Stimulated activated effector memory CD8-positive, alpha-beta T cell treated with anti-CD3 and anti-CD28 coated beads, Interleukin-12 subunit alpha, Interleukin-12 subunit beta, amount 100 ng/mL, for 72 hours (primary cell): ENCODE data around the gene ASTE1.
"Not testable (repeated sequence)": the region's sequence is repeated elsewhere in the genome, so short reads cannot be mapped to it uniquely, and the experiment has no call there.

Experiments
- ATAC-seq: fragments of 150-1000 bp; cut with Tn5 transposase; 2 replicates; pipeline ENCODE4 v1.10.0; 2021
- DNase-seq, 2 donors: peaks; one replicate each; pipeline ENCODE4 v3.0.0; 2021 to 2022; ENCODE audit warnings: low spot score in 2 of 2
- H3K27ac Mint-ChIP-seq: one replicate; pipeline ENCODE4 v1.8.0; 2022; ENCODE audit warnings: mild to moderate bottlenecking, mixed read lengths
- H3K36me3 Mint-ChIP-seq: one replicate; pipeline ENCODE4 v1.8.0; 2022; ENCODE audit warnings: mild to moderate bottlenecking, mixed read lengths
- H3K4me1 Mint-ChIP-seq: one replicate; pipeline ENCODE4 v1.8.0; 2022; ENCODE audit warnings: mixed read lengths
- H3K4me3 Mint-ChIP-seq: one replicate; pipeline ENCODE4 v1.8.0; 2022; ENCODE audit warnings: mild to moderate bottlenecking, mixed read lengths
- H3K9me3 Mint-ChIP-seq: one replicate; pipeline ENCODE4 v1.8.0; 2022; ENCODE audit warnings: mixed read lengths

Gene ASTE1, protein sequence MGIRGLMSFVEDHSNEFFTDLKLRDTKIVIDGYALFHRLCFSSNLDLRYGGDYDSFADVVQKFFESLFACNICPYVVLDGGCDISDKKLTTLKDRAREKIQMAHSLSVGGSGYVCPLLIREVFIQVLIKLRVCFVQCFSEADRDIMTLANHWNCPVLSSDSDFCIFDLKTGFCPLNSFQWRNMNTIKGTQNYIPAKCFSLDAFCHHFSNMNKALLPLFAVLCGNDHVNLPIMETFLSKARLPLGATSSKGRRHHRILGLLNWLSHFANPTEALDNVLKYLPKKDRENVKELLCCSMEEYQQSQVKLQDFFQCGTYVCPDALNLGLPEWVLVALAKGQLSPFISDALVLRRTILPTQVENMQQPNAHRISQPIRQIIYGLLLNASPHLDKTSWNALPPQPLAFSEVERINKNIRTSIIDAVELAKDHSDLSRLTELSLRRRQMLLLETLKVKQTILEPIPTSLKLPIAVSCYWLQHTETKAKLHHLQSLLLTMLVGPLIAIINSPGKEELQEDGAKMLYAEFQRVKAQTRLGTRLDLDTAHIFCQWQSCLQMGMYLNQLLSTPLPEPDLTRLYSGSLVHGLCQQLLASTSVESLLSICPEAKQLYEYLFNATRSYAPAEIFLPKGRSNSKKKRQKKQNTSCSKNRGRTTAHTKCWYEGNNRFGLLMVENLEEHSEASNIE

DNA sequence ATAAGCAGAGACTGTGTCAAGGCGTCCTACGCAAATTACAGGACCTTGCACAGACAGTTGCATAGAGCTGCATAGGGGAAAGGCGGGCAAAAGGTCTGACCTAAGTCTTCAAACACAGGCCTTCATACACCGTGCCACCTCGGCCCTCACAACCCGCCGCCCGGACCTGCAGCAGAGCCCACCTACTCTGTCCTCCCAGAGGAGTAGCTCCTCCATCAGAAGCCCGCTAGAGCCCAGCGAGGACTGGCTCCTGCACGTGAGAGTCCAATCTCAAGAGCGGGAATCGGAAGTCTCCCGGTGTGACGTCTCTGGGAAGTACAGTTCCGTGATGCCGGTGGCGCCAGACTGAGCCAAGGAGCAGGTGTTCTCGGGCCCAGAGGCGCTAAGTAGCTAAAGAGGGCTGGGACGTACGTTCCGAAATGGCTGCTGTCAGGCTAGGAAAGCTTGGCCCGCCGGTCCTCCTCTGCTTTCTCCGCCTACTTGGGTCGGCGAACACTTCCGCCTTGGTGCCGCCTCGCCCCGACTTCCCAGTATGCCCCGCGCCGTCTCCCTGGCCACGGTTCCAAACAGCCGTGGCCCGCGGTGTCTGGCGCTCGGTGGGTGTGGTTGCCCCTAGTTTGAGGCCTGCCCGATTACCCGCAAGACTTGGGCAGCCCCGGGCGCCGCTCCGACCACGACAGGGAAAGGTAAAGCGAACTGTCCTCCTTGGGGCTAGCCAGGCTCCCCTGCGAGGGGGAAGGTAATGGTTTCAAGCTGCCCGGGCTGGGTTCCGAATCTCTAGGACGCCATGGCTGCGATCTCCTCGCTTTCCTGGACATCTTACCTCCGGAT lies at the start of gene ASTE1, which contains the start of gene NEK11:
Gene ASTE1 (minus strand): TSS at position 505 of the 831 bp plus-strand sequence. CDS start 1,519 bp downstream, outside the sequence.
Gene NEK11 (plus strand): TSS at position 557 of the 831 bp plus-strand sequence. CDS start 2,832 bp downstream, outside the sequence.
- Mint-ChIP-seq H3K4me3 (peak within 1 kb of the TSS; percentile 88), H3K9me3 (no peaks in the 10 kb centered on the region), H3K36me3 (peaks cover 16% of the 10 kb centered on the region), H3K4me1 (peaks cover 34% of the 10 kb centered on the region), H3K27ac (peak within 1 kb of the TSS; percentile 97)
- DNase-seq: peak; percentile 73 to 93
- peak; percentile 99 for ATAC-seq

DNA sequence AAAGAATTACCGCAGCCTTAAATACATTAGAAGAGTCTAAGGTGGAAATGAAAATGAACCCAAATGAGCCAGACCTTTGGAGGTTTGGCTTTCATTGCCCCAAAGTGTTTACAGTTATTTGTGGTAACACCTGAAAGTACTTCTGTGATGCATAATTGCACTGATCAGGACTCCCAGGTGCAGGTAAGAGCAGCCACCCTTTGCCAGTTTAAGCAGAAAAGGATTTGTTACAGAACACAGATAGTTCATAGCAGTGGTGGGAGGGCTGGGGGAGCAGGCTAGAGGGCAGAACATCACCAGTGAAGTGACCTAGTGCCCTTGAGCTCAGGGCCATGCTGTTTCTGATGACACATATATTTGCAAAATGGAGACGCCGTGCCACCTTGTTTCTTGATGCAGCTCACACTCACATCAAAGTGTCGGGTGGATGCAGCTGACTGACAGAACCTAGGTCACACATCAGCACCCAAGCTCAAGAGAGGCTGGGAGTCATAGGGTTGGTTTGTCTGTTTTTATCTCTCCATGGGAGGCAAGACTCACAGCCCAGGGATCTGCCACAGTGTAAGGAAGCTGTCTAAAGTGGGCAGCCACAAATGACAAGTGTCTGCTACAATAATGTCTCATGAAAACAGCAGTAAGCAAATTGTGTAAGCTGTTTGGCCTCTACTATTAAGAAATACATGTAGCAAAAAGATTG lies 49.2 kb upstream of the ASTE1 start:
- Mint-ChIP-seq H3K4me1 (no peaks in the 10 kb centered on the region), H3K36me3 (no peaks in the 10 kb centered on the region), H3K4me3 (no peak overlapping the region), H3K27ac (no peak overlapping the region), H3K9me3 (no peaks in the 10 kb centered on the region)
- DNase-seq (no peak), ATAC-seq (no peak)

DNA sequence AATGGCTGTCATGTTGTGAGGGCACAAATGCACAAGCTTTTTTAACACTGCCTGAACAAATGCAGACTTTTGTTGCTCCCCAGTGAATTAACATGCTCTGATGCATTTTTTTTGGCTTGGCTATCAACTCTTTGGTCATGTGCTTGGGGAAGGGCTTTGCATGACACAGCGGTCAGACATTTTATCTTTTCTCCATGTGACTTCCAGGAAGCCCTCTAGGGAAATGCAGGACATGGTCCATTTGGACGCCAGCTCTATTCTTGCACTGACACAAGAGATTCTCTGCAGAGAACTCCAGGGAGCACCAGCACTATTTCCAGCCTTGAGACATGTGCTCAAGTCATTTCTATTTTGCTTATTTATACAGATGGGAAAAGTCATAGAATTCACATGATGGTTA lies 46.2 kb upstream of the ASTE1 start:
- DNase-seq (no peak), ATAC-seq (no peak)
- H3K27ac Mint-ChIP-seq: no peak overlapping the region
- H3K36me3 Mint-ChIP-seq: no peaks in the 10 kb centered on the region
- no peaks in the 10 kb centered on the region for H3K4me1 Mint-ChIP-seq
- H3K4me3 Mint-ChIP-seq: no peak overlapping the region
- H3K9me3 Mint-ChIP-seq: no peaks in the 10 kb centered on the region

DNA sequence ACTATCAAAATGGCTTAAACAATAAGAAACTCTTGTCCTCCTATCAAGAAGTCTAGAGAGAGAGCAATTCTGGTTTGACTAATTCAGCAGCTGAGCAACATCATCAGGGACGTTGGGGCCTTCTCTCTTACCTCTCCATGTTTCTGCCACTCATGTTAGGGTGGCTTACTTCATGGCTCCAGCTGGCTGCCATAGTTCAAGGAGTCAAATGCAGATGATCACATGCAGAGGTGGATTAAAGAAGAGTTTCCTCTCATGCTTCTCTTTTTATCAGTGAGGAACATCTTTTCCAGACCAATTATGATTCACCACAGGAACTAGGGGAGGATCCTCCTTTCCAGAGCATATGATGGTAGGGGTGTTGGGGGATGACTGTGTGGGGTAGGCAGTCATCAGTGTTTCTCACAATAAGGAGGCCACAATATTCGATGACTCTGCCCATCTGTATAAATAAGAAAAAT lies 45.5 kb upstream of the ASTE1 start:
- Mint-ChIP-seq H3K27ac (no peak overlapping the region), H3K36me3 (no peaks in the 10 kb centered on the region), H3K4me3 (no peak overlapping the region), H3K9me3 (no peaks in the 10 kb centered on the region), H3K4me1 (no peaks in the 10 kb centered on the region)
- ATAC-seq (no peak), DNase-seq (no peak)

DNA sequence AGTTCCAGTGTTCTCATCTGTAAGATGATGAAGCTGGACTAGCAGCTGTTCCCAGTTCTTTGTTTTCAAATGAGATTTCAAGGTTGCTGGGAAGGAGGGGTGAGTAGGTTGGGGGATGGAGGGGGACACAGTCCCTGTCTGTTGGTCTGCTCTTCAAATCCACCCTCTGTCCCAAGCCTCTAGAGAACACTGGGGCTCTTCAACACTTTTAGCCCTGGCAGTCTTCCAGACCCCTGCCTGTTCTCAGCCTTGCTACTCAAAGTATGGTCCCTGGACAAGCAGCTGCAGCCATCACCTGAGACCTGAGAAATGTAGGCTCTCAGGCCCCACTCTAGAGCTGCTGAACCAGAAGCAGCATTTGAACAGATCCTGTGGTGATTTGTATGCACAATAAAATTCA lies 41.4 kb upstream of the ASTE1 start:
- ATAC-seq: no peak
- H3K9me3 Mint-ChIP-seq: no peaks in the 10 kb centered on the region
- H3K27ac Mint-ChIP-seq: no peak overlapping the region

DNA sequence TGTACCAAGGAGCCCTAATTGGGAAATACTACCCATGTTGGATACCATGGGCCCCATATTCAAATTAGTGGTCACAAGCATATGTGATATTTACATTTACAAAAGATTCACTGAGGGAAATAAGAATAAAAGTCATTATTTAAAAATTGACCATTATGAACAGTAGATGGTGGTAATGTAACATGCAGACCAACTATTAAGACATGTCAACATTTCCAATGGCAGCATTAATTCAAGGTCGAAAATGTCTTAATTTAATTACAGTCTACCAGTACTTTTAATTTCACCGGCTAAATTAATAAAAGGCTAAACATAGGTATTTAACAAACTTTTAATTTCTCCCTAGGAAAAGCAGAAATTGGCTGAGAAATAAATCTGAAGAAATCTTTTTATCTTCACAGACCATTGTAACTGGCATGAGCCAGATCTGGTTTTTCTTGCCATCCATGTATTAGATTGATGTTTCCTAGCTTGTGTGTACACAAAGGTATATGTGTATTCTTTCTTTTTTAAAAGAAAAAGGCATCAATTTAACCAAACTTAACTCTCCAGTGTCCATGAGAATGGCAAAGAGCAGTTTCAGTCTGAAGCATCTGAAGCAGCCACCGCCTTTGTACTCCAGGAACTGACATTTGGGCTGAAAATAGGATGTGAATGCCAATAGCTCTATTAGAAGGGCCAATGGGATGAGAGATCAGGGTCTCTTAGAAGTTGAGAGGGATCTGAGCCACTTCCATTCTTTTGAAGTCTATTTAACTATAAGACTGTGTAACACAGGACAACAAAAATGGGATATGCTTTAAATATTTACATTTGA lies 26.6 kb upstream of the ASTE1 start:
- H3K4me1 Mint-ChIP-seq: no peaks in the 10 kb centered on the region
- no peak for DNase-seq
- H3K27ac Mint-ChIP-seq: no peak overlapping the region
- no peak overlapping the region for H3K4me3 Mint-ChIP-seq
- H3K36me3 Mint-ChIP-seq: no peaks in the 10 kb centered on the region
- ATAC-seq: no peak
- no peaks in the 10 kb centered on the region for H3K9me3 Mint-ChIP-seq

More for the DNA sequence above, 41.4 kb upstream of the ASTE1 start:
- no peaks in the 10 kb centered on the region for H3K4me1 Mint-ChIP-seq
- H3K4me3 Mint-ChIP-seq: no peak overlapping the region
- no peaks in the 10 kb centered on the region for H3K36me3 Mint-ChIP-seq
- no peak for DNase-seq

DNA sequence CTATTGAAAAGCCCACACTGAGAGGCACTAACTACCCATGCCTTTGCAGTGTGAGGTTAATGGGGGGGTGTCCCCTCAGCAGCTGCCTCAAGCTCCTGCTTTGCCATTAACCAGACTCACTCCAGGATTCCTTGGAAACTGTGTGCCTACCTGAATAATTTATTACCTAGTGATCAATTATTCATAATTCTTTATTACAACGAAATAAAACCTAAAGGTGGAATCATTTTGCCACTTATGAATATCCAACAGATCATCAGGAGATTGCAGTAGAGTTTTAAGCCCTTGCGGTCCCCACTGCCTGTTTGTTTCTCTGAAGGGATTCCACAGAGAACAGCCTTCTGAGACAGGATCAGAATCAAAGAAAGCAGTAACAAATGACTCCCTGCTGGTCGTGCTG lies 23.4 kb upstream of the ASTE1 start:
- DNase-seq: no peak
- H3K27ac Mint-ChIP-seq: no peak overlapping the region
- H3K9me3 Mint-ChIP-seq: peaks cover 10% of the 10 kb centered on the region
- no peaks in the 10 kb centered on the region for H3K36me3 Mint-ChIP-seq
- H3K4me3 Mint-ChIP-seq: no peak overlapping the region
- H3K4me1 Mint-ChIP-seq: peaks cover 7% of the 10 kb centered on the region
- no peak for ATAC-seq

DNA sequence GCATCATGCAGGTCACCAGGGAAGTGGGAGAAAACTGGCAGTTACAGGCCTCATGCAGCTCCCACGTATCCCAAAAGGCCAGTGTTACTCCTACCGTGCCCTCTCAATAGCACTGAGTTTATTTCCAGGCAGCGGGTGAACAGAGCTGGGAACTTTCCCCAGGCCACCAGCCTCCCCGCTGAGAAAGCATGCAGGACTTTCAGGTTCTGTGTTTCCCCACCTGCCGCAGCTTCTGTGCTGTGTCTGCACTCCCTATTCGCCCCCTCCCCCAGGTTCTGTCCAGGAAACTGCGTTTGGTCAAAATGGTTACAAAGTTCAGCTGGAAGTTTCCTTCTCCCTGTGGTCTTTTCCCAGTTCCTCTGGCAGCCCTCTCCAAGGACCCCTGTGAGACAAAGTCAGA lies 21.4 kb upstream of the ASTE1 start:
- no peak for ATAC-seq
- no peak overlapping the region for H3K4me3 Mint-ChIP-seq
- peaks cover 12% of the 10 kb centered on the region for H3K4me1 Mint-ChIP-seq
- no peaks in the 10 kb centered on the region for H3K36me3 Mint-ChIP-seq
- DNase-seq: no peak
- peaks cover 19% of the 10 kb centered on the region for H3K9me3 Mint-ChIP-seq
- H3K27ac Mint-ChIP-seq: no peak overlapping the region

DNA sequence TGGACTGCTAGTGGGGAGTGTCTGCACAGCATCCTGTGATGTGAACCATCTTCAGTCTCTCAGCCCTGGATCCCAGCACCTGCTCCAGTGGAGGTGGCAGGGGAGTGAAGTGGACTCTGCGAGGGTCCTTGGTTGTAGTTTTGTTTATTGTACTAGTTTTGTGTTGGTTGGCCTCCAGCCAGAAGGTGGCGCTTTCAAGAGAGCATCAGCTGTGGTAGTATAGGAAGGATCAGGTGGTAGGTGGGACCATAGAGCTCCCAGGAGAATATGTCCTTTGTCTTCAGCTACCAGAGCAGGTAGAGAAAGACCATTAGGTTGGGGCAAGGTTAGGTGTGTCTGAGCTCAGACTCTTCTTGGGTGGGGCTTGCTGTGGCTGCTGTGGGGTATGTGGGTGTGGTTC lies 21.0 kb upstream of the ASTE1 start:
- Mint-ChIP-seq H3K36me3 (no peaks in the 10 kb centered on the region), H3K4me3 (no peak overlapping the region), H3K9me3 (peaks cover 19% of the 10 kb centered on the region), H3K27ac (no peak overlapping the region), H3K4me1 (peaks cover 17% of the 10 kb centered on the region)
- no peak for ATAC-seq
- no peak for DNase-seq

DNA sequence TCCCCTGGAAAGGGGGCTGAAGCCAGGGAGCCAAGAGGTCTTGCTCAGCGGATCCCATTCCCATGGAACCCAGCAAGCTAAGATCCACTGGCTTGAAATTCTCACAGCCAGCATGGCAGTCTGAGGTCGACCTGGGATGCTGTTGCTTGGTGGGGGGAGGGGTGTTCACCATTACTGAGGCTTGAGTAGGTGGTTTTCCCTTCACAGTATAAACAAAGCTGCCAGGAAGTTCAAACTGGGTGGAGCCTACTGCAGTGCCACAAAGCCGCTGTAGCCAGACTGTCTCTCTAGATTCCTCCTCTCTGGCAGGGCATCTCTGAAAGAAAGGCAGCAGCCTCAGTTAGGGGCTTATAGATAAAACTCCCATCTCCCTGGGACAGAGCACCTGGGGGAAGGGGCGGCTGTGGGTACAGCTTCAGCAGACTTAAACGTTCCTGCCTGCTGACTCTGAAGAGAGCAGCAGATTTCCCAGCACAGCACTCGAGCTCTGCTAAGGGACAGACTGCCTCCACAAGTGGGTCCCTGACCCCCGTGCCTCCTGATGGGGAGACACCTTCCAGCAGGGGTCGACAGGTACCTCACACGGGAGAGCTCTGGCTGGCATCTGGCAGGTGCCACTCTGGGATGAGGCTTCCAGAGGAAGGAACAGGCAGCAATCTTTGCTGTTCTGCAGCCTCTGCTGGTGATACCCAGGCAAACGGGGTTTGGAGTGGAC lies 15.8 kb upstream of the ASTE1 start:
- peaks cover 32% of the 10 kb centered on the region for H3K4me1 Mint-ChIP-seq
- peak in 1 of 2 donors; percentile 57 for DNase-seq
- H3K27ac Mint-ChIP-seq: peak overlapping the region; percentile 76
- H3K4me3 Mint-ChIP-seq: peak overlapping the region; percentile 30
- not testable (repeated sequence) for H3K36me3 Mint-ChIP-seq
- ATAC-seq: peak; percentile 63
- H3K9me3 Mint-ChIP-seq: peaks cover 19% of the 10 kb centered on the region

DNA sequence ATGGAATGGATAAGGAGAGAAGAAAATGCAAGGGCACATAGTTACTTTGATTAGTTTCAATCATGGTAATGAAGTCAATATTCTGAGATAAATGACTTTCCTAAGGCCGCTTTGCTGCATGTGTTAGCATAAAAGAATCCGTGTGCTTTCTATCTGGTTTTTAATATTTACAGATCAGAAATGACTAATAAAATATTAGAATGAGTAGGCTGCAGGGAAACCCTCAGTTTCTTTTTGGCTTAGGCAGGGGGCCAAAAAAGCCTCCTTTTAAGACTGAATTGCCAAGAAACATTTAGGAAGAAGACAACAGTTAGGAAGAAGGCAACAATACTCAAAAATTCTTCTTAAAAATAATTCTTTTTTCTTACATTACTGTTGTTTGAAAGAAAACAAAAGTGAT lies 11.7 kb upstream of the ASTE1 start:
- no peak overlapping the region for H3K4me3 Mint-ChIP-seq
- no peak for ATAC-seq

DNA sequence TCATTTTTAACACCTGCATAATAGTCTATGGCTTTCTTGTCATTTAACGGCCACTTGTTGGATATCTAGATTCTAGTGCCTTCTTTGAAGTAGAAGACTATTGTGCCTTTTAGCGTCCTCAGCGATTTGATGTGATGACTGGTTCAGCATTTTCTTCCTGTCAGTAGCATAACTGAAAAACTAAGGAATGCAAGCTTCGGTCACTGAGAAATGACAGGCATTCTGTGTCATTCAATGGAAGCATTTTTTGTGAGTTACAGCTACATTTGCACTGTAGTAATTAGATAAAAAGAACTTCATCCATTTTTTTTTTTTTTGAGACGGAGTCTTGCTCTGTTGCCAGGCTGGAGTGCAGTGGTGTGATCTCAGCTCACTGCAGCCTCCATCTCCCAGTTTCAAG lies 10.4 kb upstream of the ASTE1 start:
- H3K4me3 Mint-ChIP-seq: no peak overlapping the region
- DNase-seq (no peak), ATAC-seq (no peak)
- no peaks in the 10 kb centered on the region for H3K9me3 Mint-ChIP-seq
- H3K4me1 Mint-ChIP-seq: peaks cover 16% of the 10 kb centered on the region
- H3K27ac Mint-ChIP-seq: no peak overlapping the region
- H3K36me3 Mint-ChIP-seq: no peaks in the 10 kb centered on the region

More for the DNA sequence above, 11.7 kb upstream of the ASTE1 start:
- no peaks in the 10 kb centered on the region for H3K9me3 Mint-ChIP-seq
- no peaks in the 10 kb centered on the region for H3K36me3 Mint-ChIP-seq
- DNase-seq: no peak
- H3K4me1 Mint-ChIP-seq: peaks cover 28% of the 10 kb centered on the region
- no peak overlapping the region for H3K27ac Mint-ChIP-seq

DNA sequence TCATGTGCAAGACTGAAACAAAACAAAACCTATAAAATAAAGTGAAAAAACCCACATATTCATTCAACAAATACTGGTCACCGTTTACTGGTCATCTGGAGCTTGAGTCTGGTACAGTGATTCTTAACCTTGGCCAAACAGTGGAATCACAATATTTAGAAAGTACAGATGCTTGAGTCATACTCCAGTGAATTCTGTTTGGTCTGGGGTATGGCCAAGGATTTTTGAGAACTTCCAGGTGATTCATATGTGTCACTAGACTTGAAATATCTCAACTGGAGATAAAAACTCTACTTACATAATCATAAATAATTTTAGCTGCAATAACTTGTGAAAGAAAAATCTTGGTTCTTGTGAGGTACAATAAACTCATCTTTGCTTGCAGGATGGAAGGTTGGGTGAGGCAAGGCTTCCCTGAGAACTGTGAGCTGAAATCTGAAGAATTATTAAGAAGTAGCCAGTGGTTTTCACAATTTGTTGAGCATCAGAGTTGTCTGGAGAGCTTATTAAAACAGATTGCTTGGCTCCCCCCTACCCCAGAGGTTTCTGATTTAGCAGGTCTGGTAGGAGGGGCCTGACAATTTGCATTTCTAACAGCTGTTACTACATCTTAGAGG lies 9.7 kb upstream of the ASTE1 start:
- Mint-ChIP-seq H3K36me3 (no peaks in the 10 kb centered on the region), H3K4me3 (no peak overlapping the region), H3K9me3 (no peaks in the 10 kb centered on the region), H3K27ac (no peak overlapping the region), H3K4me1 (peaks cover 11% of the 10 kb centered on the region)
- ATAC-seq: no peak
- DNase-seq: no peak
